Uterus (tissue), 2 donors: ENCODE results near the gene AIPL1.

Source experiments
- POLR2A ChIP-seq, 2 donors: fragments of 450-650 bp; IDR thresholded peaks; one replicate each; pipeline ENCODE4 v1.6.1; 2016; ENCODE audit warnings: antibody characterized with exemption in 2 of 2, mild to moderate bottlenecking in 1 of 2, moderate library complexity in 1 of 2
- TF ChIP-seq, protein P1 (sequence below), 4 experiments: fragments of 200-600 bp in 2 of 4; fragments of 450-650 bp in 2 of 4; sonication (generic) in 2 of 4; IDR thresholded peaks; one replicate each; pipeline ENCODE4 v1.5.1; 2016 to 2019; ENCODE audit warnings: antibody characterized with exemption in 4 of 4, mild to moderate bottlenecking in 2 of 4, moderate library complexity in 1 of 4

DNA sequence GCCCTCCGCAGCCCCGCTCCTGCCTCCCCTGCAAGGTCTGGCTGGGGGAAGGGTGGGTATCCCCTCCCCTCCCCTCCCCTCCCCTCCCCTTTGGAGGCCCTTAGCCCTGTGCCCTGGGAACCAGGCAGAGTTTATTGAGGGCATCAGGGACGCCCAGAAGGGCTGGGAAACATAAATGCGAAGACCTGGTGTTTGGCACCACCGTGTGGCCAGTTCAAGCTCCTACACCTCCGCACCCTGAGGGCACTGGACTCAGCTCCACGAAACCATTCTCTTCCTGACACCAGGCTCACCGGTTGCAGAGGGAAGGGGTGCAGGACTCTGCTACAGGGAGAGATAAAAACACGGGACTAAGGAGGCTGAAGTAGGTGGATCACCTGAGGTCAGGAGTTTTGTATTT lies 1.0 kb upstream of the AIPL1 start:
- no peak for TF ChIP-seq POLR2A (IDR thresholded peaks at IDR 0.05)
- TF ChIP-seq, protein P1, sequence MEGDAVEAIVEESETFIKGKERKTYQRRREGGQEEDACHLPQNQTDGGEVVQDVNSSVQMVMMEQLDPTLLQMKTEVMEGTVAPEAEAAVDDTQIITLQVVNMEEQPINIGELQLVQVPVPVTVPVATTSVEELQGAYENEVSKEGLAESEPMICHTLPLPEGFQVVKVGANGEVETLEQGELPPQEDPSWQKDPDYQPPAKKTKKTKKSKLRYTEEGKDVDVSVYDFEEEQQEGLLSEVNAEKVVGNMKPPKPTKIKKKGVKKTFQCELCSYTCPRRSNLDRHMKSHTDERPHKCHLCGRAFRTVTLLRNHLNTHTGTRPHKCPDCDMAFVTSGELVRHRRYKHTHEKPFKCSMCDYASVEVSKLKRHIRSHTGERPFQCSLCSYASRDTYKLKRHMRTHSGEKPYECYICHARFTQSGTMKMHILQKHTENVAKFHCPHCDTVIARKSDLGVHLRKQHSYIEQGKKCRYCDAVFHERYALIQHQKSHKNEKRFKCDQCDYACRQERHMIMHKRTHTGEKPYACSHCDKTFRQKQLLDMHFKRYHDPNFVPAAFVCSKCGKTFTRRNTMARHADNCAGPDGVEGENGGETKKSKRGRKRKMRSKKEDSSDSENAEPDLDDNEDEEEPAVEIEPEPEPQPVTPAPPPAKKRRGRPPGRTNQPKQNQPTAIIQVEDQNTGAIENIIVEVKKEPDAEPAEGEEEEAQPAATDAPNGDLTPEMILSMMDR (IDR thresholded peaks at IDR 0.05), result peak; percentile 53 to 70 (median 68)
